HL-60/S4 (cell line): ENCODE measurements around the gene CEP72.

Experiments
- in situ Hi-C: fragments of 300-500 bp; cut with MboI; formaldehyde crosslinking; loops from 2 replicates; pipeline ENCODE4 v1.14.3; 2022; ENCODE audit warnings: low sequenced_read_pairs

Gene CEP72

GRCh38 chr5:635306-636055 is 23.3 kb downstream of the CEP72 start:
- in situ Hi-C loops = no loop called here

- in situ Hi-C loops = no loop called here
These were observed 24.8 kb downstream of the CEP72 start for GRCh38 chr5:636951-637350.

GRCh38 chr5:637581-638450 is 25.7 kb downstream of the CEP72 start:
- in situ Hi-C loops = no loop called here

GRCh38 chr5:638501-639252 is 26.5 kb downstream of the CEP72 start:
- in situ Hi-C loops = no loop called here

- in situ Hi-C loops = no loop called here
These were observed 27.1 kb downstream of the CEP72 start for GRCh38 chr5:639253-639530.

GRCh38 chr5:639584-640213 is 27.6 kb downstream of the CEP72 start:
- in situ Hi-C loops = no loop called here

- in situ Hi-C loops = no loop called here
These were observed 28.6 kb downstream of the CEP72 start for GRCh38 chr5:640461-641330.

GRCh38 chr5:641331-641765 is 29.2 kb downstream of the CEP72 start:
- in situ Hi-C loops = no loop called here

- in situ Hi-C loops = no loop called here
These were observed 30.3 kb downstream of the CEP72 start for GRCh38 chr5:642481-642880.

GRCh38 chr5:643351-643801 is 31.2 kb downstream of the CEP72 start:
- in situ Hi-C loops = no loop called here

- in situ Hi-C loops = no loop called here
These were observed 31.7 kb downstream of the CEP72 start for GRCh38 chr5:643811-644271.

- in situ Hi-C loops = no loop called here
These were observed 32.4 kb downstream of the CEP72 start for GRCh38 chr5:644509-644908.

GRCh38 chr5:644971-645370 is 32.8 kb downstream of the CEP72 start:
- in situ Hi-C loops = no loop called here

GRCh38 chr5:645421-645820 is 33.3 kb downstream of the CEP72 start:
- in situ Hi-C loops = no loop called here

GRCh38 chr5:646396-647201 is 34.5 kb downstream of the CEP72 start:
- in situ Hi-C loops = no loop called here

- in situ Hi-C loops = no loop called here
These were observed 35.2 kb downstream of the CEP72 start for GRCh38 chr5:647311-647710.

- in situ Hi-C loops = no loop called here
These were observed 35.6 kb downstream of the CEP72 start for GRCh38 chr5:647727-648126.

GRCh38 chr5:651296-652022 is 39.3 kb downstream of the CEP72 start:
- in situ Hi-C loops = no loop called here
